ENCODE results near the gene SUMO3.

GRCh38 chr21:44761747-44762208, 56.1 kb downstream of the SUMO3 start:
- TF ChIP-seq CTCF (IDR thresholded peaks at IDR 0.05) (no peak), POLR2AphosphoS5 (IDR thresholded peaks at IDR 0.05; ENCODE audit: low read depth, low read length) (no peak)

Measured in Panc1 (cell line).